ENCODE data around the gene CLASP1. TPM values are rescaled to one million over a fixed set of nuclear protein-coding genes. Genes with fewer than 3 reads are reported as not detected.

CLASP1 gene
- total RNA-seq, 2 experiments from 2014 or later: 60.3 to 61.4 TPM

DNA sequence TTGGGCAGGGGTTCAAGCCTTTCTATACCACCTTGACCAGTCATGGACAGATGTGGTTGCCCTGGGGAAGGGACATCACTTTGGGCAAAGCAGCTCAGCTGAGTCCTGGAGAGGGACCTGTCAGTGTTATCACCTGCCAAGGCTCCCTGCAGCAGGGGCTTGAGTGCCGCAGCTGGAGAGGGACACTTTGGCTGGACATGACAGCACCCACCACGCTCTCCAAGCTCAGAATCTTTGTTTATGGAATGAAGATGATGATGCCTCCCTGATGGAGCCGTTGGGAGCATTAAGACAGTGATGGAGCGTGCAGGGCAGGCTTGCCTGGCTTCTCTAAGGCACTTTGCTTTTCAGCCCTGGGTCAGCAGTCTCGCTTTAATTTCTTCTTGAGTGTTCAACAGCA, 360.0 kb downstream of the CLASP1 start:
- Mint-ChIP-seq H3K36me3 (ENCODE audit: low read depth) (no peaks in the 10 kb centered on the region), H3K27me3 (peaks cover 14% of the 10 kb centered on the region), H3K27ac (no peak overlapping the region), H3K9me3 (no peaks in the 10 kb centered on the region), H3K4me1 (ENCODE audit: low read depth) (peaks cover under 1% of the 10 kb centered on the region), H3K4me3 (no peak overlapping the region)
- ChIA-PET POLR2A (no interaction called here), CTCF (no interaction called here)
- TF ChIP-seq CTCF (IDR thresholded peaks at IDR 0.05): no peak
- ATAC-seq (no peak), DNase-seq (no peak)
- intact Hi-C loops (cut with micrococcal nuclease): no loop called here

GRCh38 chr2:121288454-121289231, 360.6 kb downstream of the CLASP1 start:
- H3K9me3 Mint-ChIP-seq: no peaks in the 10 kb centered on the region
- peaks cover 3% of the 10 kb centered on the region for H3K4me1 Mint-ChIP-seq (ENCODE audit: low read depth)
- intact Hi-C loops (cut with micrococcal nuclease): no loop called here
- ATAC-seq (no peak), DNase-seq (no peak)
- no peak overlapping the region for H3K27ac Mint-ChIP-seq
- CTCF ChIA-PET: no interaction called here
- TF ChIP-seq CTCF (IDR thresholded peaks at IDR 0.05): no peak
- H3K36me3 Mint-ChIP-seq (ENCODE audit: low read depth): no peaks in the 10 kb centered on the region
- peaks cover 21% of the 10 kb centered on the region for H3K27me3 Mint-ChIP-seq
- POLR2A ChIA-PET: no interaction called here
- H3K4me3 Mint-ChIP-seq: no peak overlapping the region

GRCh38 chr2:121287956-121288355, 361.3 kb downstream of the CLASP1 start:
- peaks cover 28% of the 10 kb centered on the region for H3K27me3 Mint-ChIP-seq

More at GRCh38 chr2:121287956-121288355, 361.3 kb downstream of the CLASP1 start:
- ATAC-seq (no peak), DNase-seq (no peak)
- no peak for TF ChIP-seq CTCF (IDR thresholded peaks at IDR 0.05)
- intact Hi-C loops (cut with micrococcal nuclease): no loop called here
- no peak overlapping the region for H3K27ac Mint-ChIP-seq
- peaks cover 3% of the 10 kb centered on the region for H3K4me1 Mint-ChIP-seq (ENCODE audit: low read depth)
- no peaks in the 10 kb centered on the region for H3K9me3 Mint-ChIP-seq
- H3K36me3 Mint-ChIP-seq (ENCODE audit: low read depth): no peaks in the 10 kb centered on the region
- POLR2A ChIA-PET: no interaction called here
- CTCF ChIA-PET: no interaction called here
- no peak overlapping the region for H3K4me3 Mint-ChIP-seq

Other genes starting within 250 kb of the CLASP1 start
- gene RNU4ATAC, start 118.6 kb downstream of the CLASP1 start, total RNA-seq: not detected
- 100 to 1,000 TPM; 115 to 134 TPM for gene NIFK, start 87.4 kb upstream of the CLASP1 start, total RNA-seq
- gene TSN, start 106.2 kb upstream of the CLASP1 start, total RNA-seq: 10 to 100 TPM; 55.9 to 58.1 TPM